DMS 273 (cell line): ENCODE results near the gene DACH1.
"Not testable (repeated sequence)": the region's sequence is repeated elsewhere in the genome, so short reads cannot be mapped to it uniquely, and the experiment has no call there.

Experiments used
- DNase-seq: peaks from one replicate; lab custom pipeline; 2025; ENCODE audit not compliant: unreplicated experiment; lab: John Stamatoyannopoulos, UW

DACH1 gene

DNA sequence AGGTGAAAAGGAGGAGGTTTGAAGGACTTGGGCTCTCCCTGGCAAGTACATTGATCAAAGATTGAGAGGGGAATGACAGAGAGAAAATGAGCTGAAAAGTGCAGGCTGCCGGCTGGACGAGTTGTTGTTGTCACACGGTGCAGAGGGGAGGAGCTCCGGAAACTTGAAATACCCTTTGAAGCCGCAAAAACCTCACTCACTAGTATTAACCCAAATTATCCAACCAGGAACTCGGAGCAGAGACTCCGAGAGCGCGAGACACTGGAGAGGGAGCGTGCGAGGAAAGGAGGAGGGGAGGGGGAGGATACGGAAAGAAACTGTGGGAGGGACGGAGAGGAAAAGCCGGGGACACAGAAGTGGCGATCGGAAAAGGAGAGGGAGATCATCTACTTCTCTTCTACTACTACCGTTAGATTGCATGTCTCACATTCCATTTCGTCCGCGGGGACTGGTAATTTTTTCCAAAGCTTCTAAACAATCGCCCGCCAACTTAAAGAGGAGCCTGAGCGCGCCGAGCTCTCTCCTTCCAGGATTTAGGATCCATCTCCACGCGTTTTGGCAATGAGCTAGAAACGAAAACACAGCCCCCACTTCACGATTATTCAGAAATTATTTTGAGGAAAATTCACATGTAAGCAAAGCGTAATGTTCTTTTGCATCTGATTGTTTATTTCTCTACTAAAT, at the start of gene DACH1:
TSS of gene DACH1 (minus strand) at position 74 of the 684 bp plus-strand sequence.
- DNase-seq = peak; percentile 96

DNA sequence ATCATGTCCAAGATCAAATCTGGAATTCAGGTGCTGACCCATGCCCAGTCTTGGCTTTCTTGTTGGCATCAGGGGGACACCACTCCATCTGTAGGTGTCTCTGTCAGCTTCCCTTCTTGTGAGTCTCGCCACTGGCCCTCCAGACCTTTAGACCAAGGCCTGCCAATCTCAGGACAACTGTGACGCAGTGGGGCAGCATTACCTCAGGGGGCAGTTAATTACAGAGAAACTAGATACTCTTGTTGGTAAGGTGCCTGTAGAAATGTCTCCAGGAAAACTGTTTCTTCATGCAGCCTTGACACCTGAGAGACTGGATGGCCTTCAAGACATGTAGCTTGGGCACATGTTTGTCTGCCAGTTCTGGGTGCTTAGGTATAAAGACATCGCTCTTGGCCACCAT, 46.7 kb upstream of the DACH1 start:
- no peak for DNase-seq

DNA sequence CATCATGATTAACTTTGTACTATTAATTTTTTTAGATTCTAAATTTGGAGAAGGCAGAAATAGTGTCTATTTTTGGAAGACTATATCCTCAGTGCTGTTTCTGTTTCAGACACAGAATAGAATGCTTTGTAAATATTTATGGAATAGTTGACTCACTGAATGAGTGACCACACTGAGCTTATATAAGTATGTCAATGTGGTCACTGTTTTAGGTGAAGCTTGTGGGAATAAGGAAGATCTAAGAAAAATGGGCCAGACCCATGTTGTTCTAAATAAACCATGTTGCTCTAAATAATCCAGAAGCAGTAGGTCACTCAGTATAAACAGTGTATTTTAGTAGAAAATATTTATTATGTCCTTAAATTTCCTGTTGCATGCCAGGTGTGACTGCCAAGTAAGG, 45.5 kb upstream of the DACH1 start:
- no peak for DNase-seq

DNA sequence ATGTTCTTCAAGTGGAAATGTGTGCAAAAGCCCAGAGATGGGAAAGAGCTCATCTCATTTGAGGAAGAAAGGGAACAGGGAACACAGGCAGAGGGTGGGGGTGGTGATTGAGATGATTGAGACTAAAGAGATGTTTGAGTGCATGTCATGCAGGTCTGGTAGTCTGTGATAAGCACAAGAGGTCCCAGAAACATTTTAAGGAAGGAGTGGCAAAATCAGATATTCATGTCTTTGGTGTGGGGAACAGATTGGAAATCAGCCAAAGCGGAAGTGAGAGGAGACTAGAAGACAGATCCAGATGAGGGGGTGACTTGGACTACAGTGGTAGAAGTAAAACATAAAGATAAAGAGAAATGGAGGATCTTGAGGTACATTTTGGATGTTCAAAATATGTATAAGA, 39.4 kb upstream of the DACH1 start:
- DNase-seq = no peak

DNA sequence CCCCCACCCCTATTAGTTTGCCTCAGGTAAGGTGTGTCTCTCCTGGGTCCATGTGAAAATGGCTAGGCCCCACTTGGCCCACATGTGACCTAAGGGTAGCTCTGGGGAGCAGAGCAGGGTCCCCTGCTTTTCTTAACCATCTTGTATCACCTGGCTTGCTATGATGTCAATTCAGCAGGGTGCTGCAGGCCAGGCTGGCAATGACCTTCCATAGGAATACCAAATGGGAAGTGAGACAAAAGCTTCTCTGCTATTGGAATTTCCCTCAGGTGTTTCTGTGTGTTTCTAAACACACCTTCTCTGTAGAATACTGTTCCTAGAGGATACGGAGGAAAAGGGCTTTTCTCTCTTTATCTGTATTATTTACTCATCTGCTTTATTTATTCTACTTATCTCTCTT, 35.7 kb upstream of the DACH1 start:
- DNase-seq = no peak

DNA sequence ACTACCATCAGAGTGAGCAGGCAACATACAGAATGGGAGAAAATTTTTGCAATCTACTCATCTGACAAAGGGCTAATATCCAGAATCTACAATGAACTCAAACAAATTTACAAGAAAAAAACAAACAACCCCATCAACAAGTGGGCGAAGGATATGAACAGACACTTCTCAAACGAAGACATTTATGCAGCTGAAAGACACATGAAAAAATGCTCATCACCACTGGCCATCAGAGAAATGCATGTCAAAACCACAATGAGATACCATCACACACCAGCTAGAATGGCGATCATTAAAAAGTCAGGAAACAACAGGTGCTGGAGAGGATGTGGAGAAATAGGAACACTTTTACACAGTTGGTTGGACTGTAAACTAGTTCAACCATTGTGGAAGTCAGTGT, 26.5 kb upstream of the DACH1 start:
- DNase-seq = not testable (repeated sequence)

DNA sequence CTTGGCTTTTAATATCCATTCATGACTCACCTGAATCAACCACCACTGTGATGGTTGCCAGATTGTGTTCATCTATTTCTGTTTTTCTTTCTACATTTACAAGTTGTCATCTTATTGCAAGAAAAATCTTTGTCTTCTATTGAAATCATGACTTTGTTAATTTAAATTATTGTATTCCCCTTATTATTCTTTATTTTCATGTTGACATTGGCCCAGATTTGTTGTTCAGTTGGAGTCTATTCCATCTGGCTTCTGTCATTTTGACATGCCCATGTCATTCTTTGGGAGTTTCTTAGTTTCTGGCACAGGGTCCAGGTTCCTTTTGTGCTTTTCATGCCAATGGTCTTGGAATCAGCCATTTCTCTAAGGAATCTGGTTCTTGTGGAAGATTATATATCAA, 19.9 kb upstream of the DACH1 start:
- DNase-seq = no peak

DNA sequence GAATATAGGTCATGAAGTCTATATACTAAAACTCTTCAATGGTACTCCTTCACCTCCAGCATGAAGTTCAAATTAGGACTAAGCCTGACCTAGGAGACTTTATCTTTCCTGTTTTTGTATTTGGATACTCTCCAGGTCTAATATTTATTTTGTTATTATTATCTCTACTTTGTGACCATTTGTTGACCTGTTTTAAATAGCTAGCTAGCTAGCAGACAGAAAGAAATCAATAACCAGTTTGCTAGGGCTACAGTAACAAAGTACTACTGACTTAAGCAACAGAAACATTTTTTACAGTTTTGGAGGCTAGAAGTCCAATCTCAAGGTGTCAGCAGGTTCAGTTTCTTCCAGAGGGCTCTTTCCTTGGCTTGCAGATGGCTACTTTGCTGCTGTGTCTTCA, 15.1 kb upstream of the DACH1 start:
- DNase-seq = no peak

DNA sequence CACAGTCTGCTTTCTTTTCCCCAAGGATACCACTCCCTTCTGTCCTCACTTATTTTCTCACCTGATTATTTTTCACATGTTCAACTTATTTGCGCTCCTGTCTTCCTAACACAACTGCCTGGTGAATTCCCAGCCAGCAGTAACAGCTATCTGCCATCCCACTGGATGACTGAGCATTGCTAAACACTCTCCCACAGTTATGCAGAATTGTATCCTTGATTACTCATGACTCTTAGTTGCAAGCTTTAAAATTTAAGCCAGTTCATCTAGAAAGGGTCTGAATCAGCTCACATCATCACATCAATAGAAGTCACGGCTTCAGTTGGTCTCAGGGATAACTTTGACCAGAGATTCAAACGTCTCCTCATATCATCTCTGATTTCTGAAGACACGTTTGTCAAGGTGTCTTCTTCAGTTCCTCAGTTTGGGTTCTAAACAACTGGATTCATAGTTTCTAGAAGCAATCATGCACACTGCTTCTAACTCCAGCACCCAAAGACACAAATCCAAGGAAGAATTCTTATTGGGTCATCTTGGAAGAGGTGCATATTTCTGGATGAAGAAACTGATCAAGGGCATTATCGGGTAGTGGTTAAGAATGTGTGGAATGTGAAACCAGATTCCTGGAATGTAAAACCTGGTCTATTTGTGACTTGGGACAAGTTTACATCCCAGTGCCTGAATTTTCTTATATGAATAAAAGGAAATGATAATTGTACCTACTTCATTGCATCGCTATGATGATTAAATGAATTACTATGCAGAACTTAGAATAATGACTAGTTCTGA, 13.9 kb upstream of the DACH1 start:
- no peak for DNase-seq

DNA sequence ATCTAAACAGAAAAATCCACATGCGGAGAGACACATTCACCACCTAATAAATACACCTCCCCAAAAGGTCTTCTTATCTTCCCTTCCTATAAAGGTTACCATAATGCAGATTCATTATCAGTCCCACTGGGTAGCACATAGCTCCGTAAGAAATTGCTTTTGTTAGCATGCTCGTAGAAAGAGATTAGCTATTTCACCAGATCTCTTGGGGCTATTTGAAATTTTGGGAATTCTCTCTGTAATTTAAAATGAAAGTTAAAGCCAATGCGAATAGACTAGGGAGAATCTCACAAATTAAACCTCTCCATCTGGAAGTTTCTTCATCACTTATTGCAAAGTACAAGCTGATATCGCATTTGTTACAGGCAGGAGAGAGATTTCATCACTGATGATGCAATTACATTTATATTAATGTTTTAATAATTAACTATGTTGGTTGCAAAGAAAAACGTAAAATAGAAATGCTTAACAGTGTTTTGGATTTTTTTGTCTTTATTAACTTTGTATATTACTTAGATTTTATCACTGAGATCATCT, 12.9 kb upstream of the DACH1 start:
- no peak for DNase-seq

DNA sequence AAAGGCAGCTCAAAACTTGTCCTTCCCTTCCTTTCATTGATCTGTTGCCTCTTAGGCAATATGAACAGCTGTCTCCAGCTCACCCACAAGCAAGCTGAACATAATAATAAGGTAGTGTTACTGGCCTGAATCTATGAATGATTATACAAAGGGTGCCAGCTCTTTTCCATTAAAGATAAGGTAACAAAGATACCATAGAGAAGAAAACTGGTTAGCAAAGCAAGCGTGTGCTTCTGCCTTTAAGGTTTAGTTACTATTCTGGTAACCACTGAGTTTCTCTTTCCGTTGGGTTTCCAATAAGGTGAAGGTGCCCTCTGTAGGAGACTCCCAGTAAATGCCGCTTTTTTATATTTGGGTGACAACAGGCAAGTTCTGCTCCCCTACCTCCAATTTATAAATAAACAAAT, 12.1 kb upstream of the DACH1 start:
- DNase-seq = peak; percentile 78

DNA sequence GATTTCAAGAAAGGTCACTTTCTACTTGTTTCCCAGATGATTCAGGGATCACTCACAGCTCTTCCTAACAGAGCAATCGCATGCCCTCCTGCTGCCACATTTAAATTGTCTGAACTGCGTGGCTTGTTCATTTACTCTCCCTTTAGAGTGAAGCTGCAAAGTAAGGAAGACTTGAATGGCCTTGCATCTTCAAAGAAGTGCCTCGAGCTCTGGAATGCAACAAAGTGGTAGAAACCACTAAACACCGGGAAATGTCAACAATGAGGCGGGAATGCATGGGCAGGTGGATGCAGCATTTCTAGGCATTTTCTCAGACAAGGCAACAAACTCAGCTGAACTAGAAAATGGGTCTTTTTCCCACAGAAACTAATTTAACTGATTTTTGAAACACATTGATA, 10.3 kb upstream of the DACH1 start:
- no peak for DNase-seq

DNA sequence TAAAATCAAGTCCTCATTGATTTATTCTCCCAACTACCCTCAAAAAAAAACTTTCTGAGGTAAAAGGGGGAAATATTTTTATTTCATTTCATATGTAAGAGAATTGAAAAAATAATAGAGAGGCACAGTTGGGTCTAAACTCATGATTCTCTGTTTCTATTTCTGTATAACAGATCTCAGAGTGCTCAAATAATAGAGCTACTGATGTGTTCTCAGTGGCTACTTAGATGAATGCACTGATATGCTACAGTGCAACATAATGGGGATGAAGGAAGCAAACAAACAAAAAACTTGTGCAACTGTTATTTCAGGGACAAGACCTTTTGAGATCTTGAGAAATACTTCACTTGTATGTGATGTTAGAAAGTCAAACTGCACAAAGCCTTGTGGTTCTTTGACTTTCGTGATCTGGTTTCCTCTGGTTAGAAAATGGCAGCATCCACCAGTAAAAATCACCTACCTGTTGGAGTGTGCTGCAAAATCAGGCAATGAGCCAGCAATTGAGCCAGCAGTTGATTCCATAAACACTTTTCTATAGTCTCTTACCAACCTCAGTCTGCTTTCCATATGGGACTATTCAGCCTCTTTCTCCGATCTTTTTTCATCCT, 9.7 kb upstream of the DACH1 start:
- no peak for DNase-seq

DNA sequence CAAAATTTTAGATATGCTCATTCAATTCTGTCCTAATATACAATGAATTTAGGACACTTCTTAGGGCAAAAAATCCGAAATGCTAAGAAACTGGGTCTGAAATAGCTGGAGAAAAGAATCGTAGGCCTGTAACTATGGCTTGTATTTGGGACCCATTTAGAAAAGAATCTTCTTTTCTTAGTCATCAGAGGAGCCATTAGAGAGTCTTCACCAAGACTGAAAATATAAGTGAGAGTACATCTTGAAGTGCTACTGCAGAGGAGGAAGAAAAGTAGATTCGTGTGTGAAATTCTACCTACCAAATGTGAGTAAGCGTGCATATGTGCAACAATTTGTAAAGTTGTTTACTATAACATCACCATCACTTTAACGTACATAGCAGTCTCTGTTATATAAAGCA, 8.8 kb upstream of the DACH1 start:
- DNase-seq = no peak

DNA sequence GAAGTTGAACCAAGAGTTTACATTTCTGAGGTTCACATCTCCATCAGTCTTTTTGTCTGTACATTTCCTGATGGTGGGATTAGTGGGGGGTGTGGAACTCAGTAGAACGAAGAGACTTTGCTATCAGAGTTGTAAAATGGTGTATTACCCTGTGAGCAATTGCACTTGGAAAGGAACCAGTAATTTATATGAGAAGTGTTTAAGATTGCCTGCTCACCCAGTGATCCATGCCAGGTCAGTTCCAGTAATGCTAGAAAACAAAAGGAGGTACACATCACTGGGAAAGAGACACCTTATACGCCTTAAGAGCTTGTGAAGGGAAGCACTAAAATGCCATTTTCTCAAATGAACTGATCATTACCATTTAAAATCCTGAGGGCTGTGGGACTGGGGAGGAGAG, 7.5 kb upstream of the DACH1 start:
- peak; percentile 35 for DNase-seq

DNA sequence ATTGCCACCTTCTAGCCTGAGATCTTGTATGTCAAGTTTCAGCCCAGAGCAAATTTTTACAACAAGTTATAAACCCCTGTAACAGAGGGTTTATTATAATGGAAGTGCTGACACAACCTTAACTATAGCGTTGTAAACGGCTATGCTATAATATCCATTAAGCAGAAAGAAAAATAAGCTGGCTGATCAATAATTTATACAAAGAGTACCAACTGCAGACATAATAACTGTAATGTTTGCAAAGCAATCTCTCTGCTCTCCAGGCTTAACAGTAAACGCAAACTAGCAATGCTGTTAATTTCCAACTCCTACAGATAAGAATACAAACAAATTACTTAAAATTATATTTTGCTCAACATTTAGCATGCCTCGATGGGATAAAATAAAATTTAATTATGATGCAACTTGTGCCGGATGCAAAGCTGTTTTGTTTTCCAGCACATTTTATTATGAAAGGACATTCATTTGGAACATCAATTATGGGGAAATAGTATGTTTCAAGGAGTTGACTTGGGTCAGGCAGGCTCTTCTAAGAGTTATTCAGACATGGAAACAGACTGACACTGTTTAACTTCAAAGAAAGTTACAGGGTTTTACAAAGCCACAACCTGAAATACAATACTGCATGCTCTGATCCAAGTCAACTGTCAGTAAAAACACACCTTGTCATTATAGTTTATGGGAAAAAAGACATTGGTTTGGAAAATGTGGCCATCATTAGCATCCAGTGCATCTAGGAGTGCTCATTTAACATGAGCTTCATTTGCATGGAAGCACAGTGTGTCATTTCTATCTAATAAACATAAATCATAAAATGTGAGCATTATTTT, 6.6 kb upstream of the DACH1 start:
- no peak for DNase-seq

DNA sequence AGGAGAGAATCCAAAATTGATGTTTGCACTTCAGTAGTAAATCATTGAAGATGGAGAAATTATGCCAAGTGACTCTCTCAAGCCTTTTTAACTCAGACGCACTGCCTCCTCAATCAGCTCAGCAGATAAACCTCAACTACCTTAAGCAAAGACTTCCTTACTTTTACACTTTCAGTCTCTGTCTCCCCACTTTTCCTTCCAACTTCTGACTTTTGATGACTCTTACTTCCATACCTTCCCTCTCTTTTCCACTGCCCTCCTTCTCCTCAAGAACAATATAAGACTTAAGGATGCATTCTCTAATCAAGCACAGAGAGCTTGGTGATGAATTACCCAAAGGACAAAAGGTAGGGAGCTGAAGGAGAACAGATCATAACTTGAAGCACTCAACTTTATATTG, 4.8 kb upstream of the DACH1 start:
- no peak for DNase-seq

DNA sequence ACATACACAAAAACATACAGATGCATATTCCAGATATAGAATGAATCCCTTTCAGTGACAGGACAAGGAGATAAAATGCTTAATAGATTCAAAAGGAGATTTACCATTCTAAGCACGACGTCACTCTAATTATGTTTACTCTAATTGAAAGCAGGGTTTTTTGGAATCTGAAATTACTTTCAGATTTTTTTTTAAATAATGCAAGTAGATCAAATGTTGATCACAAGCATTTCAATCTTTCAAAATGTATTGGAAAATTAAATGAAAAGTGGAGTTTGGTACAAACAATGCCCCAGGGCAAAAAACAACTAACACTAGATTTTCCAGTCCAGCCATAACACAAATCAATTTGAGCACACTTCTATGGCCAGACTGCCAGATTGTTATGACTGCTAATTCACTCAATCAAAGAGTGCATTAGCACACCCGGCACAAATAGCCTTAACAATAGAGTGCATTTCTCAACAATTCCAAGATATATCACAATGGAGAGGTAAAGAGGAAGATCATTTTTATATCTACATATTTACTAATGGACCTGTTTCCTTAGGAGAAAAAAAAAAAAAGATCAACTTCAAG, 4.3 kb upstream of the DACH1 start:
- peak; percentile 38 for DNase-seq

DNA sequence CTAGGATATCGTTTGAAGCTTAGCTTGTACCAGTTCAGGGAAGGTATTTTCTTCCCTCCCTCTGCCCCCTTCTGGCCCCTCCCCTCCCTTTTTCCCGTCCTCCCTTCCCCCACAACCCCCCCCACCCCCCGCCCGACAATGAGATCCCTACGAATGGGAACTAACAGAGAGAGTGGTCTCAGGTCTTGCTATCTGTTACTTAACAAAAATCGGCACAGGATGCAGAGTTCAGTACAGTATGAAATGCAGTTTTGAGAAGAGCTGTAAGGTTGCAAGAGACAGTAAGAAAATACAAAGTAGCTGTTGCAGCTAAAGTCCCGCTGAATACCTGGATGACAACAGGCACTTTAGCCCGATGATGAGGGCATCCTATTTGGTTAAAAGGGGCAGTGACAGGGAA, 3.1 kb upstream of the DACH1 start:
- peak; percentile 36 for DNase-seq

DNA sequence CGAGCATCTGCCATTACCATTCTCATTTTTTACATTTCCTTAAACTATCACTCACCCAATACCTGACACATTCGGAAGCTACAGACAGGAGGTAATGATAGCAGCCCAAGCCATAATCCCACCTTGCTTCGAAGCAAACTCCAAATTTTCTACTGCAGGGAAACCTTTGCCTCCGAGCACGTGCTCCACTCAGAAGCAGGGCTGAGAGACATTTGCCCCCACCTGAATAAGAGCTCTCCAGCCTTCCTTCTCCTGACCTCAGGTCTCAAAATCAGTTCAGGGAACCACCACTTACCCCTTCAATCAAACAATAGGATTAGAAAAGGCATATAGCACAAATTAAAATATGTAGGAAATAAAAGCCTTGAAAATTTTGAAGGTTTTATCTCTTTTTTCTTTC, 2.3 kb upstream of the DACH1 start:
- DNase-seq = peak; percentile 21
